HG02884 (cell line): ENCODE data around the gene YJEFN3.

Experiments used
- ATAC-seq: cut with Tn5 transposase; IDR thresholded peaks from one replicate; pipeline ENCODE4 v1.9.1; 2021; ENCODE audit warnings: mild to moderate bottlenecking, moderate library complexity; ENCODE audit not compliant: unreplicated experiment

The YJEFN3 gene

GRCh38 chr19:19495614-19496603 is 32.8 kb upstream of the YJEFN3 start:
- no peak for ATAC-seq

GRCh38 chr19:19498255-19498991 is 30.3 kb upstream of the YJEFN3 start:
- no peak for ATAC-seq

- no peak for ATAC-seq
Observed at GRCh38 chr19:19499272-19499995, 29.3 kb upstream of the YJEFN3 start.

DNA sequence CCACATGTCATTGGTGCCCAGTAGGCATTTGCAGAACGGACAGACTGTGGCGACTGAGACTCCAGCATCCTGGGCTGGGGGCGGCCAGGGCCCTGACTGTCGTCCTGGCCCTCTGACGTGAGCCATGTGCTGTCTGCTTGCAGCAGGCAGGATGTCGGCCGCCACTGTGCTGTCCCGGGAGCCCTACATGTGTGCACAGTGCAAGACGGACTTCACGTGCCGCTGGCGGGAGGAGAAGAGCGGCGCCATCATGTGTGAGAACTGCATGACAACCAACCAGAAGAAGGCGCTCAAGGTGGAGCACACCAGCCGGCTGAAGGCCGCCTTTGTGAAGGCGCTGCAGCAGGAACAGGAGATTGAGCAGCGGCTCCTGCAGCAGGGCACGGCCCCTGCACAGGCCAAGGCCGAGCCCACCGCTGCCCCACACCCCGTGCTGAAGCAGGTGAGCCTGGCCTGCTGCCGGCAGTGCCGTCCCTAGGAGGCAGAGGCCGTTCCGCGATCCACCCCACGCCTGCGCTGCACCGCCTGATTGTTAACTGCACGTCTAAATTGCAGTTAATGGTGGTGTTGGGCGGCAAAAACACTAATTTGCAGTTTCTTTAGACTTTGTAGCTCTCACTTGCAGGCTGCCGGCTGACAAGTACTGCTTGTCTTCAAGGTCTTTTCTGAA is 27.6 kb upstream of the YJEFN3 start:
- no peak for ATAC-seq

DNA sequence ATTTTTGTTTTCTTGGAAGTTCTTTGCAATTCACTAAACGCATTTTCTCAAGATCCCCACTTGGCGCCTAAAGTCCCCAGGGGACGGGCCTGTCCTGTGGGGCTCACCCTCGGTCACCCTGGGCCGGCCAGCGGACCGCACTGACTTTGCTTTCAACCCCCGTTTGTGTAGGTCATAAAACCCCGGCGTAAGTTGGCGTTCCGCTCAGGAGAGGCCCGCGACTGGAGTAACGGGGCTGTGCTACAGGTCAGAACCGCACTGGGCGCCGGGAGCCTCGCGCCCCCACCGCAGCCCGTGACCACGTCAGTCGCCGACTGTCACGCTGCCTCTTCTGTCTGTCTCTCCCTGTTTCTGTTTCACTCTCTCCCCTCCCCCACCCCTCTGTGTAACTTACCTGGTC is 26.9 kb upstream of the YJEFN3 start:
- no peak for ATAC-seq

GRCh38 chr19:19502281-19502680 is 26.4 kb upstream of the YJEFN3 start:
- no peak for ATAC-seq

- ATAC-seq, result no peak
Observed at GRCh38 chr19:19502808-19503602, 25.7 kb upstream of the YJEFN3 start.

DNA sequence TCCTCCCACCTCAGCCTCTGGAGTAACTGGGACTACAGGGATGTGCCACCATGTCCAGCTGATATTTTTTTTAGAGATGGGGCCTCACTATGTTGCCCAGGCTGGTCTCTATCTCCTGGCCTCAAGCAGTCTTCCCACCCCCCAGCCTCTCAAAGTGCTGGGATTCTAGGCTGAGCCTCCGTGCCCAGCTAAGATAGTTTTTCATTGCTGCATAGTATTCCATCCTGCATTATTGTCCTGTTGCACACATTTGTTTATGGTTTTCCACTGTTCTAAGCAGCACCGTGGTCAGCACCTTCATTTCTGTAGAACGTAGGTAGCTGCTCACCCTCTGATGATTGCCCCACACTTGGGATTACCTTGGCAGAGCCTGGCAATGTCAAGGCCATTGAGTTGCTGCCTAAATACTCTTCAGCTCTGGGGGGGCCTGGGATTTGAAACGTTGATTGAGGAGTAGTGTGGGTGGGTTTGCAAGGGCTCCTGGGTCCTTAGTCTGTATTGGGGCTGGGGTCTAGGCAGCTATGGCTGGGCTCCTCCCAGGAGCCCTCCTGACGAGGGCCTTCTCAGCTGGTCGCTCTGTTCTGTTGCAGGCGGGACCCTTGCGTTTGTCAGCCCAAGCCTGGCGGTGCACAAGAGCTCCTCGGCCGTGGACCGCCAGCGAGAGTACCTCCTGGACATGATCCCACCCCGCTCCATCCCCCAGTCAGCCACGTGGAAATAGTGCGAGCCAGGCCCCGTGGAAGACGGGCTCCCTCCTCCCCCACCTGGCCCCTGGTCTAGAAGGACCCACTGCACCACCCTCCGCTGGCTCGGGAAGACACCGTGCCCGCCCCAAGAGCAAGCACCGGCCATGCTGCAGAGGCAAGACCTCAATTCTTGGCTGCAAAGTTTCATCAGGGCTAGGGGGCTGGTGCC is 23.7 kb upstream of the YJEFN3 start:
- no peak for ATAC-seq

GRCh38 chr19:19505669-19506326 is 22.9 kb upstream of the YJEFN3 start:
- ATAC-seq, result no peak

- no peak for ATAC-seq
Observed at GRCh38 chr19:19506592-19506991, 22.1 kb upstream of the YJEFN3 start.

- no peak for ATAC-seq
Observed at GRCh38 chr19:19507354-19507753, 21.4 kb upstream of the YJEFN3 start.

- ATAC-seq, result no peak
Observed at GRCh38 chr19:19508217-19508616, 20.5 kb upstream of the YJEFN3 start.

DNA sequence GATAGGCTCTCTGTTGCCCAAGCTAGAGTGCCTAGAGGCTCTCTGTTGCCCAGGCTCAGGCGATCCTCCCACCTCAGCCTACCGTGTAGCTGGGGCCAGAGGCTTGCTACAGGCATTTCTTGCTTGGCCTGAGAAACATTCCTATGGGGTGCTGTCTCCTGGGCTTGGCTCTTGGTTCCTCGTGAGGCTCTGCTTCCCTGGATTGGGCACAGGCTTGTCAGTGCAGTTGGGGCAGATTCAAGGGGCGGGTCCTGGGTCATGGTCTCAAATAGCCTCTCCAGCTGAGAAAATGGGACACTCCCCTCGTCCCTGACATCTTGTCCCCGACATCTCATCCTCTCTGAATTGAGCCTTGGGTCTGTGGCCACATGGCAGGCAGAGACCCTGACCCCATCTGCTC is 18.3 kb upstream of the YJEFN3 start:
- no peak for ATAC-seq

DNA sequence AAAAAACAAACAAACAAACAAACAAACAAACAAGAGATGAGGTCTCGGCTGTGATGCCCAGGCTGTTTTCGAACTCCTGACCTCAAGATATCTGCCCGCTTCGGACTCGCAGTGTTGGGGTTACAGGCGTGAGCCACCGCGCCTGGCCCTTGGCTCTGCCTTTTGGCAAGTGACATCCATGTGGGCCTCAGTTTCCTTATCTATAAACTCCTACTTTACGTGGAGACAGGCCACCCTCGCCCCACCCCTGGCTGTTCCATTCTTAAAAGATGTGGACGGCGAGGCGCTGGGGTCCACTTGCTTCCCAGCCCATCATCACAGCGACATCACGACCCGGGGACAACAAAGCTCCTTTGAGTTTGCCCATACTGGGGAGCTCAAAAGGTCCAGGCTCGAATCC is 15.0 kb upstream of the YJEFN3 start:
- ATAC-seq, result no peak

DNA sequence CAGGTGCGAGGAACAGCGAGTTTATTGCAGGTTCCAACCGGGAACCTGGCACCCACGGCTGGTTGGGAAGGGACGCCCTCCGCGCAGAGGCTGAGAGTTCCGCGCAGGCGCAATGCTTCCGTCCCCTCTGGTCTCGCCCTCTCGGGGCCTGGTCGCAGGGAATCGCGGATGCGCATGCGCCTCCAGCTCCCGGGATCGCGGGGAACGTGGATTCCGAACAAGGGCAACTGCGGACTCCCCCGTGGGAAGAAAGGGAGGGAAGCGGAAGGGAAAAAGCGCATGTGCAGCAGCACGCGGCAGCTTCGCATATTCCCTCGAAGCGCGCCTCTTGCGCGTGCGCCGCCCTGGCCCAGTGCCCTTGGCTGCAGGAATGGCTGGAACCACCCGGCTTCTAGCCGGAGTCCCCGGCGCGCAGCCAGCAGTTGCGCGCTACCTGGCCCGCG is 14.5 kb upstream of the YJEFN3 start:
- no peak for ATAC-seq

DNA sequence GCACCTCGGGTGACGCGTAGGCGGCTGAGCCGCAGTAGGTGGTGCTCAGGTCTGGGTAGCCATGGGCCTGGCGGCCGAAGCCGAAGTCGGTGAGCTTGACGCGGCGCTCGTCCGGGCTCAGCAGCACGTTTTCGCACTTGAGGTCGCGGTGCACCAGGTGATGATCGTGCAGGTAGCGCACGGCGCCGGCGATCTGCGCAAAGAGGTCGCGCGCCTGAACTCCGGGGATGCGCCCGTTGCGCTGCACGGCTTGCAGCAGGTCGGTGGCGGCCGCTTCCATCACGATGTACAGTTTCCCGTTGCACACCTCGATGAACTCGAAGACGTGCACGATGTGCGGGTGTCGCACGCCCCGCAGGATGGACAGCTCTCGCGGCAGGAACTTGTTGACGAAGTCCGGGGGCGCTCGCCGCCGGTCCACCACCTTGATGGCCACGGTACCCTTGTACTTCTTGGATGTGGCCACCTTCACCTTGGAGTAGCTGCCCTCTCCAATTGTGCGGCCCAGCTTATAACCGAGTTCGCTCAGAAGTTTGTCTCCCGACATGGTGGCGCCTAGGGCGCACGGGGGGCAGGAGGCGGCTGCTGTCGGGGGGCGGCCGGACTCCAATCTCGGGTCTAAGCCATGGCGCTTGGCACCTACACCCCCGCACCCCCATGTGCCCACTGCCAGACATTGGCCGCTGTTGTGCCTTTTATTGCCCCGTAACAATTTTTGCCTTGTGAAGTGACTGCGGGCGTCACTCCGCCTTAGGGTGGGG is 13.7 kb upstream of the YJEFN3 start, which contains the start of gene TSSK6:
Gene TSSK6, minus strand, starts transcription at position 668 of the 761 bp plus-strand sequence. Its CDS starts 121 bp downstream, at position 547.
- no peak for ATAC-seq
